GM20000 (cell line): Measurements from ENCODE around the gene PEX26.
"Not testable (repeated sequence)": the region's sequence is repeated elsewhere in the genome, so short reads cannot be mapped to it uniquely, and the experiment has no call there.

ENCODE experiments used
- DNase-seq: peaks from one replicate; pipeline ENCODE4 v3.0.0; 2012; ENCODE audit warnings: low spot score
- CTCF ChIP-seq: IDR thresholded peaks from 2 replicates; pipeline ENCODE4 v1.5.1; 2012; ENCODE audit warnings: mild to moderate bottlenecking, control low read depth; ENCODE audit errors: extremely low read depth, missing control alignments

Gene PEX26

GRCh38 chr22:18034076-18034475 lies 43.7 kb upstream of the PEX26 start:
- no peak for TF ChIP-seq CTCF
- no peak for DNase-seq

- TF ChIP-seq CTCF, result no peak
- DNase-seq, result no peak
Observed at GRCh38 chr22:18035751-18036150, 42.0 kb upstream of the PEX26 start.

GRCh38 chr22:18040898-18041297 lies 36.9 kb upstream of the PEX26 start:
- DNase-seq, result not testable (repeated sequence)

GRCh38 chr22:18042685-18043084 lies 35.1 kb upstream of the PEX26 start:
- no peak for TF ChIP-seq CTCF
- DNase-seq, result no peak

DNA sequence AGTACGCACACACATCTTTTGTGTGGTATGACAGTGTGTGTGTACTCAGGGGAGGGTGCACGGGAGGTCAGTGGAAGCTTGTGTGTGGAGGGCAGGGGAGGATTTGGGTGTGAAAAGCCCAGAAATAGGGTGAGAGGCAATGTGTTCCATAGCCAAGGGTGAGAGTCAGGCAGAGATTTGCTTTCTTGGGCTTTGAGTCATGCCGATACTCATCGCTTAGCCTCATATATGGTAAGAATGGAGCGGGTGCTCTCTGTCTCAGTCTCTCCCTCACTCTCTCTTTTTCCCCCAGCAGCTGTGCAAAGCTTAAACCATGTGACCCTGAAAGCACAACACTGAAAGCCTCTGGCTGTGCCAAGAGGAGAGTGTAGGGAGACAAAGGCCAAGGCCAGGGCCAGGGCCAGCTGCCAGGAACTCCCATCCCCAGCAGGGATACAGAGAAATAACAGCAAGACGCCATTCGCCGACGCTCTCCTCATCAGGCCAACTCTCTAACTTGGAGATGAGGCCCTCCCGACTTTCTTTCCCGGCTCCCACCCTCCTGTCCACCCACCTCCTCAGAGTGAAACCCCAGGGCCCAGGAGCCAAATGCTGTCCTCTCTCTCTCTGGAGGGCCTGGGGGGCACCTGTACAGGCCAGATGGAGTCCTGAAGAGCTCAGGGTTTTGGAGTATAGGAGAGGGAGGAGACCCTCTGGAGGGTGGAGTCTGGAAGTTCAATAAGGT lies 33.1 kb upstream of the PEX26 start:
- DNase-seq, result no peak
- no peak for TF ChIP-seq CTCF

- no peak for DNase-seq
- no peak for TF ChIP-seq CTCF
Observed at GRCh38 chr22:18045794-18046193, 32.0 kb upstream of the PEX26 start.

- no peak for DNase-seq
- TF ChIP-seq CTCF, result no peak
Observed at GRCh38 chr22:18048041-18048440, 29.7 kb upstream of the PEX26 start.

DNA sequence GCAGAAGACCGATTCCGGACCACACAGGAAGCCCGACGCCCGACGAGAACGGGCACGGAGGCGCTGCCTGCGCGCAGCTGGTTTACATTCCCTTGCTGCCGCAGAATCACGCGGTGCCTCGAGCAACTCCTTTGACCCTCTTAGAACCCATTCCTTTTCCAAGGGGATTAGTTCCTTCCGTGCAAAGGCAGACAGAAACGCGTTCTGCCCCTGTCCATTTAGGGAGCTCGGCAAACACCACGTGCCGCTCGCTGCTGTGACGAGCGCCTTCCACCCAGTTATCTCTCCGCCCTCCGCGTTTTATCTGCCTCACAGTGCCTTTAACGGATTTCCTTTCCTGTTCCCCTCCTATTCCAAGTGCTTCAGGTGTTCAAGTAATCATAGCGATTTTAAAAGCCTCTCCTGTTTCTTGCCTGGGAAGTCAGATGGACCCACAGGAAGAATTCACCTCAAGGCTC lies 29.3 kb upstream of the PEX26 start:
- DNase-seq, result no peak
- no peak for TF ChIP-seq CTCF
